HG03196 (cell line): ENCODE measurements around the gene GABRA4.
A peak's percentile ranks its signal among the peaks of the same experiment; 100 is the strongest.

ENCODE experiments used
- ATAC-seq: cut with Tn5 transposase; IDR thresholded peaks from one replicate; pipeline ENCODE4 v1.9.1; 2021; ENCODE audit not compliant: unreplicated experiment

GABRA4 gene

GRCh38 chr4:46993075-46994006 is at the start of gene GABRA4:
Gene GABRA4, minus strand, starts transcription at chr4:46993581. Its CDS starts 157 bp downstream, at chr4:46993424.
- no peak for ATAC-seq

- no peak for ATAC-seq
Measured at GRCh38 chr4:47040828-47041227, 47.4 kb upstream of the GABRA4 start.

GRCh38 chr4:47038263-47038662 is 44.9 kb upstream of the GABRA4 start:
- ATAC-seq: no peak

- ATAC-seq: peak; percentile 92
Measured at GRCh38 chr4:47032405-47033106, 39.2 kb upstream of the GABRA4 start.

GRCh38 chr4:47031751-47032404 is 38.5 kb upstream of the GABRA4 start:
- no peak for ATAC-seq

- no peak for ATAC-seq
Measured at GRCh38 chr4:47031011-47031678, 37.8 kb upstream of the GABRA4 start, which contains the start of gene GABRB1. Gene GABRB1, plus strand, starts transcription at chr4:47031567.

- no peak for ATAC-seq
Measured at GRCh38 chr4:47017494-47017893, 24.1 kb upstream of the GABRA4 start.

- no peak for ATAC-seq
Measured at GRCh38 chr4:47017081-47017480, 23.7 kb upstream of the GABRA4 start.

GRCh38 chr4:47013373-47013772 is 20.0 kb upstream of the GABRA4 start:
- no peak for ATAC-seq

- ATAC-seq: no peak
Measured at GRCh38 chr4:47012676-47013075, 19.3 kb upstream of the GABRA4 start.

- peak; percentile 94 for ATAC-seq
Measured at GRCh38 chr4:47010912-47011446, 17.6 kb upstream of the GABRA4 start.

- ATAC-seq: peak; percentile 13
Measured at GRCh38 chr4:47010347-47010911, 17.0 kb upstream of the GABRA4 start.

- ATAC-seq: no peak
Measured at GRCh38 chr4:47002580-47002979, 9.2 kb upstream of the GABRA4 start.

GRCh38 chr4:47000406-47000805 is 7.0 kb upstream of the GABRA4 start:
- no peak for ATAC-seq

- ATAC-seq: no peak
Measured at GRCh38 chr4:46999566-46999965, 6.2 kb upstream of the GABRA4 start.

GRCh38 chr4:46994007-46994405 is 625 bp upstream of the GABRA4 start:
- no peak for ATAC-seq

- ATAC-seq: no peak
Measured at GRCh38 chr4:46992338-46992737, 1.0 kb downstream of the GABRA4 start.

GRCh38 chr4:46986922-46987638 is 6.3 kb downstream of the GABRA4 start:
- no peak for ATAC-seq

GRCh38 chr4:46984781-46985180 is 8.6 kb downstream of the GABRA4 start:
- no peak for ATAC-seq

- ATAC-seq: no peak
Measured at GRCh38 chr4:46980851-46981250, 12.5 kb downstream of the GABRA4 start.
